A204.1 (cell line): ENCODE measurements around the gene RNF40.

ENCODE experiments used
- FAIRE-seq: peaks from 2 replicates; lab custom pipeline; 2012; peaks lifted over from hg19 to GRCh38; lab: Jason Lieb, UNC

Gene RNF40

GRCh38 chr16:30740364-30741251 lies 21.5 kb upstream of the RNF40 start:
- no peak for FAIRE-seq

GRCh38 chr16:30741461-30741914 lies 20.6 kb upstream of the RNF40 start:
- FAIRE-seq: no peak

- FAIRE-seq: no peak
These were observed 18.4 kb upstream of the RNF40 start for GRCh38 chr16:30743716-30744115.

- no peak for FAIRE-seq
These were observed 17.9 kb upstream of the RNF40 start for GRCh38 chr16:30744183-30744582.

- FAIRE-seq: no peak
These were observed 17.0 kb upstream of the RNF40 start for GRCh38 chr16:30745082-30745481.

GRCh38 chr16:30746638-30747175 lies 15.4 kb upstream of the RNF40 start:
- FAIRE-seq: no peak

- no peak for FAIRE-seq
These were observed 14.8 kb upstream of the RNF40 start for GRCh38 chr16:30747331-30747730.

GRCh38 chr16:30747799-30748633 lies 14.1 kb upstream of the RNF40 start, which contains the start of gene PHKG2:
Gene PHKG2, plus strand, starts transcription at chr16:30748425. Its CDS starts 396 bp downstream, at chr16:30748821.
- peak; percentile 98 for FAIRE-seq

- FAIRE-seq: no peak
These were observed 13.3 kb upstream of the RNF40 start for GRCh38 chr16:30748634-30749445.

GRCh38 chr16:30750201-30750600 lies 11.9 kb upstream of the RNF40 start:
- FAIRE-seq: no peak

GRCh38 chr16:30750876-30751465 lies 11.2 kb upstream of the RNF40 start:
- FAIRE-seq: no peak

- no peak for FAIRE-seq
These were observed 8.5 kb upstream of the RNF40 start for GRCh38 chr16:30753596-30753995.

GRCh38 chr16:30755955-30756780 lies 6.0 kb upstream of the RNF40 start:
- no peak for FAIRE-seq

GRCh38 chr16:30756781-30757100 lies 5.4 kb upstream of the RNF40 start:
- FAIRE-seq: no peak

GRCh38 chr16:30757316-30757715 lies 4.8 kb upstream of the RNF40 start:
- no peak for FAIRE-seq

- no peak for FAIRE-seq
These were observed 3.1 kb upstream of the RNF40 start for GRCh38 chr16:30758988-30759491.

- FAIRE-seq: no peak
These were observed 2.0 kb upstream of the RNF40 start for GRCh38 chr16:30760001-30760559.

- FAIRE-seq: no peak
These were observed 1.3 kb upstream of the RNF40 start for GRCh38 chr16:30760577-30761426.

GRCh38 chr16:30761427-30761927 lies 645 bp upstream of the RNF40 start:
- FAIRE-seq: no peak
